Activated B cell treated with CpG ODN at 0.5 μM for 24 hours (primary cell): Measurements from ENCODE around the gene SLC2A2. TPM values are rescaled to one million over a fixed set of nuclear protein-coding genes. Genes with fewer than 3 reads are reported as not detected.

Source experiments
- ATAC-seq: fragments of 200-7000 bp; cut with Tn5 transposase; one replicate; pipeline ENCODE4 v1.10.0; 2021; ENCODE audit warnings: low read depth, mild to moderate bottlenecking, moderate library complexity
- CTCF ChIA-PET: fragments of 350-600 bp; sonication (Branson Sonifier 250); formaldehyde crosslinking; loops from one replicate; lab custom pipeline; 2021; ENCODE audit warnings: antibody characterized with exemption; lab: Charles Lee
- POLR2A ChIA-PET: fragments of 350-600 bp; sonication (Branson Sonifier 250); formaldehyde crosslinking; loops from one replicate; lab custom pipeline; 2021; ENCODE audit warnings: antibody characterized with exemption; lab: Charles Lee
- DNase-seq: peaks from one replicate; pipeline ENCODE4 v3.0.0; 2022
- H3K27ac Mint-ChIP-seq: one replicate; pipeline ENCODE4 v1.8.0; 2020; ENCODE audit warnings: mixed read lengths
- H3K27me3 Mint-ChIP-seq: one replicate; pipeline ENCODE4 v1.8.0; 2021; ENCODE audit warnings: mixed read lengths
- H3K36me3 Mint-ChIP-seq: one replicate; pipeline ENCODE4 v1.8.0; 2021; ENCODE audit warnings: low read depth, mixed read lengths
- H3K4me1 Mint-ChIP-seq: one replicate; pipeline ENCODE4 v1.8.0; 2021; ENCODE audit warnings: mixed read lengths
- H3K4me3 Mint-ChIP-seq: one replicate; pipeline ENCODE4 v1.8.0; 2020; ENCODE audit warnings: mild to moderate bottlenecking, mixed read lengths
- H3K9me3 Mint-ChIP-seq: one replicate; pipeline ENCODE4 v1.8.0; 2020; ENCODE audit warnings: mixed read lengths
- intact Hi-C: fragments of 100-400 bp; cut with micrococcal nuclease; formaldehyde crosslinking; loops from one replicate; pipeline ENCODE4 v1.15.1; 2024
- total RNA-seq: library from RNA; stranded (reverse); gene quantifications from 2 replicates; pipeline ENCODE4 v1.2.3, GENCODE V29; 2022
- TF ChIP-seq, protein P1 (sequence below): fragments of 200-600 bp; IDR thresholded peaks from one replicate; pipeline ENCODE4 v1.8.0; 2022; ENCODE audit warnings: antibody characterized with exemption, mild to moderate bottlenecking

Gene SLC2A2
- total RNA-seq, 1 donor from 2014 or later: not detected

DNA sequence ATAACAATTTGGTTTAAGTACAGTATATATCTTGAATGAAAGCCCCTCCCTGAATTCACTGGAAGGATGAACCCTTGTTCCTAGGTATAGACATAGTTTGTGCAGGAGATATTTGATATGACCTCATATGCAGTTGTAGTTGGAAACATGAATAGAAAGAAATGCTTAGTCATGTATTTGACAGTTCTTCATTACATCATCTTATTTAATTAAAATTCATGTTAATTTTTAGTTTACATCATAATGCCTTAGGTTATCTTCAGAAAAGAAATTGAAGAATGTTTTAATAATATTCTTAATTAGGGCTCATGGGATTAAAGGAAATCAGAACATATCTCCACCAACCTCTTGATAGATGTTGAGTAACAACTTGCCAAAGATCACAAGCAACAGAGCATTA lies 19.2 kb downstream of the SLC2A2 start:
- DNase-seq: no peak
- no peaks in the 10 kb centered on the region for H3K9me3 Mint-ChIP-seq
- TF ChIP-seq, protein P1, sequence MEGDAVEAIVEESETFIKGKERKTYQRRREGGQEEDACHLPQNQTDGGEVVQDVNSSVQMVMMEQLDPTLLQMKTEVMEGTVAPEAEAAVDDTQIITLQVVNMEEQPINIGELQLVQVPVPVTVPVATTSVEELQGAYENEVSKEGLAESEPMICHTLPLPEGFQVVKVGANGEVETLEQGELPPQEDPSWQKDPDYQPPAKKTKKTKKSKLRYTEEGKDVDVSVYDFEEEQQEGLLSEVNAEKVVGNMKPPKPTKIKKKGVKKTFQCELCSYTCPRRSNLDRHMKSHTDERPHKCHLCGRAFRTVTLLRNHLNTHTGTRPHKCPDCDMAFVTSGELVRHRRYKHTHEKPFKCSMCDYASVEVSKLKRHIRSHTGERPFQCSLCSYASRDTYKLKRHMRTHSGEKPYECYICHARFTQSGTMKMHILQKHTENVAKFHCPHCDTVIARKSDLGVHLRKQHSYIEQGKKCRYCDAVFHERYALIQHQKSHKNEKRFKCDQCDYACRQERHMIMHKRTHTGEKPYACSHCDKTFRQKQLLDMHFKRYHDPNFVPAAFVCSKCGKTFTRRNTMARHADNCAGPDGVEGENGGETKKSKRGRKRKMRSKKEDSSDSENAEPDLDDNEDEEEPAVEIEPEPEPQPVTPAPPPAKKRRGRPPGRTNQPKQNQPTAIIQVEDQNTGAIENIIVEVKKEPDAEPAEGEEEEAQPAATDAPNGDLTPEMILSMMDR: no peak
- POLR2A ChIA-PET: no interaction called here
- CTCF ChIA-PET: no interaction called here
- no peak overlapping the region for H3K4me3 Mint-ChIP-seq
- H3K27ac Mint-ChIP-seq: no peak overlapping the region
- no peaks in the 10 kb centered on the region for H3K4me1 Mint-ChIP-seq
- no peak for ATAC-seq
- peaks cover 7% of the 10 kb centered on the region for H3K27me3 Mint-ChIP-seq
- intact Hi-C loops: no loop called here
- H3K36me3 Mint-ChIP-seq: no peaks in the 10 kb centered on the region

DNA sequence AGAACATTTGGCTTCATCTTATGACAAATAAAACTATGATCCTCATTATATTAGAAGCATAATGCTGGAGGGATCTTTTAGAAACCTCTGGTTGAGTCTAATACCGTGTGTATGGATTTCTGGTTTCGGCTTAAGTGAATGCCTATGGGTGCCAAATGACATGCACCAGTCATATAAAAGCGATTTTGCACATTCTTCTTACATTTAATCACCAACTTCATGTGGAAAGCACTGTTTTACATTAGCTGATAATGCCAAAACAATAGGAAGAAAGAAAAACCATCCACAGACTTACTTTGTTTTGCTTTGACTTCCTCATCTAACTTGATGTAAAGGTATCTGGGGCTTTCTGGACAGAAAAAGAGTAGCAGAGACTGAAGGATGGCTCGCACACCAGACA lies 20.9 kb downstream of the SLC2A2 start:
- ChIA-PET POLR2A (no interaction called here), CTCF (no interaction called here)
- H3K9me3 Mint-ChIP-seq: no peaks in the 10 kb centered on the region
- TF ChIP-seq, protein P1: no peak
- no peak for DNase-seq
- ATAC-seq: no peak
- no peaks in the 10 kb centered on the region for H3K4me1 Mint-ChIP-seq
- no peak overlapping the region for H3K4me3 Mint-ChIP-seq
- peaks cover 7% of the 10 kb centered on the region for H3K27me3 Mint-ChIP-seq
- no peak overlapping the region for H3K27ac Mint-ChIP-seq
- intact Hi-C loops: no loop called here
- no peaks in the 10 kb centered on the region for H3K36me3 Mint-ChIP-seq

DNA sequence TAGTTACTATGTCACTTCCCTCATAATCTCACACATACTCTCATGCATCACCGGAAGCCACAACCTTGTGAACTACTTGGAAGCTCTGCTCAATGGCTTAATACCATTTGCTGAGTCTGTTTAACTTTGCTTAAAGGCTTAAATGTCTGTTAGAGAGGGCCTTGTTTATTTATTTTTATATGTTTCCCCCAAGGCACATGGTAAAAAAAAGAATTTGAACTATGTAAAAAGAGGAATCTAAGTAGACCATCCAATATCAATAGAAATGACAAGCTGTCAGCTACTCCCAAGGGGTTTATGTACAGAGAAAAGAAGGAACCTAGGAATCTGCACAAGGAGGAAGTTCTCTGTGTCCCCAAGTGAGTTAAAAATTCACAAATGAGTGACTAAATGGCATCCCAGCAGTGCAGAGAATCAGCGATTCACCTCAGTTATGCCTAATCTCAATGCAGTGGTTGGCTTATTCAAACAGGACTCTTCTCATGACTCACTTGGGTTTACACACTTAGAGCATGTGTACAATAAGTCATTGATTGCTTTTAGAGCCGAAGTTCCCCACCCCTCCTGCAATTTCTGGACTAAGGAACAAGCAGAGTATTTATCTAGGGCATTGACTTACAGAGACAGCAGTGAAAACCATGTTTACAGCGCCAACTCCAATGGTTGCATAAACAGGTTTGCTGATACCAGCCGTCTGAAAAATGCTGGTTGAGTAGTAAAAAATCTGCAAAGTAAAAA lies 24.4 kb downstream of the SLC2A2 start:
- H3K27ac Mint-ChIP-seq: no peak overlapping the region
- no peak for ATAC-seq
- CTCF ChIA-PET: no interaction called here

GRCh38 chr3:171001250-171001893 lies 25.1 kb downstream of the SLC2A2 start:
- ATAC-seq: no peak
- no peaks in the 10 kb centered on the region for H3K4me1 Mint-ChIP-seq
- CTCF ChIA-PET: no interaction called here
- intact Hi-C loops: no loop called here
- TF ChIP-seq, protein P1: no peak
- H3K36me3 Mint-ChIP-seq: no peaks in the 10 kb centered on the region
- H3K4me3 Mint-ChIP-seq: no peak overlapping the region
- H3K27me3 Mint-ChIP-seq: no peaks in the 10 kb centered on the region
- H3K27ac Mint-ChIP-seq: no peak overlapping the region
- no peaks in the 10 kb centered on the region for H3K9me3 Mint-ChIP-seq
- no peak for DNase-seq
- POLR2A ChIA-PET: no interaction called here

More for the DNA sequence above, 24.4 kb downstream of the SLC2A2 start:
- no peaks in the 10 kb centered on the region for H3K36me3 Mint-ChIP-seq
- intact Hi-C loops: no loop called here
- H3K4me1 Mint-ChIP-seq: no peaks in the 10 kb centered on the region
- H3K9me3 Mint-ChIP-seq: no peaks in the 10 kb centered on the region
- no peaks in the 10 kb centered on the region for H3K27me3 Mint-ChIP-seq
- POLR2A ChIA-PET: no interaction called here
- no peak overlapping the region for H3K4me3 Mint-ChIP-seq
- DNase-seq: no peak
- TF ChIP-seq, protein P1: no peak

GRCh38 chr3:171000281-171000680 lies 26.2 kb downstream of the SLC2A2 start:
- ATAC-seq: no peak
- TF ChIP-seq, protein P1: no peak
- no peak for DNase-seq
- Mint-ChIP-seq H3K36me3 (no peaks in the 10 kb centered on the region), H3K4me1 (no peaks in the 10 kb centered on the region), H3K4me3 (no peak overlapping the region), H3K9me3 (no peaks in the 10 kb centered on the region), H3K27ac (no peak overlapping the region), H3K27me3 (no peaks in the 10 kb centered on the region)
- CTCF ChIA-PET: no interaction called here
- POLR2A ChIA-PET: no interaction called here
- intact Hi-C loops: no loop called here
